Gastroesophageal sphincter (tissue), 3 donors: ENCODE measurements around the gene PSMD3.

Experiments
- CTCF ChIP-seq, 4 experiments: fragments of 200-600 bp in 2 of 4; fragments of 450-650 bp in 2 of 4; sonication (generic) in 1 of 4; IDR thresholded peaks; one replicate each; pipeline ENCODE4 v1.5.1; 2017 to 2019; ENCODE audit warnings: antibody characterized with exemption in 4 of 4, mild to moderate bottlenecking in 2 of 4, moderate library complexity in 2 of 4
- POLR2A ChIP-seq, 2 donors: fragments of 450-650 bp; IDR thresholded peaks; one replicate each; pipeline ENCODE4 v1.6.1; 2017; ENCODE audit warnings: antibody characterized with exemption in 2 of 2, mild to moderate bottlenecking in 2 of 2, moderate library complexity in 1 of 2
- POLR2AphosphoS5 ChIP-seq: sonication (generic); formaldehyde crosslinking; IDR thresholded peaks from one replicate; pipeline ENCODE4 v1.6.1; 2017; ENCODE audit warnings: antibody characterized with exemption

GRCh38 chr17:39988206-39988810, 7.7 kb downstream of the PSMD3 start:
- TF ChIP-seq CTCF (IDR thresholded peaks at IDR 0.05) (no peak), POLR2A (IDR thresholded peaks at IDR 0.05) (no peak), POLR2AphosphoS5 (no peak)
